Activated CD8-positive, alpha-beta T cell treated with anti-CD3 and anti-CD28 coated beads for 36 hours (primary cell): ENCODE measurements around the gene PRXL2C. TPM values are rescaled to one million over a fixed set of nuclear protein-coding genes. Genes with fewer than 3 reads are reported as not detected.

ENCODE experiments used
- ATAC-seq: fragments of 200-7000 bp; cut with Tn5 transposase; one replicate; pipeline ENCODE4 v1.10.0; 2021; ENCODE audit warnings: mild to moderate bottlenecking, moderate library complexity
- CTCF ChIA-PET: fragments of 350-600 bp; sonication (Branson Sonifier 250); formaldehyde crosslinking; loops from one replicate; lab custom pipeline; 2021; ENCODE audit warnings: antibody characterized with exemption; lab: Charles Lee
- POLR2A ChIA-PET: fragments of 350-600 bp; sonication (Branson Sonifier 250); formaldehyde crosslinking; loops from one replicate; lab custom pipeline; 2021; ENCODE audit warnings: antibody characterized with exemption; lab: Charles Lee
- DNase-seq: peaks from one replicate; pipeline ENCODE4 v3.0.0-alpha.2; 2020
- H3K27ac Mint-ChIP-seq: one replicate; pipeline ENCODE4 v1.8.0; 2021; ENCODE audit warnings: mild to moderate bottlenecking, mixed read lengths
- H3K27me3 Mint-ChIP-seq: one replicate; pipeline ENCODE4 v1.8.0; 2021; ENCODE audit warnings: mixed read lengths
- H3K36me3 Mint-ChIP-seq: one replicate; pipeline ENCODE4 v1.8.0; 2021; ENCODE audit warnings: low read depth, mixed read lengths
- H3K4me1 Mint-ChIP-seq: one replicate; pipeline ENCODE4 v1.8.0; 2021; ENCODE audit warnings: low read depth, mixed read lengths
- H3K4me3 Mint-ChIP-seq: one replicate; pipeline ENCODE4 v1.8.0; 2021; ENCODE audit warnings: mild to moderate bottlenecking, moderate library complexity, mixed read lengths
- H3K9me3 Mint-ChIP-seq: one replicate; pipeline ENCODE4 v1.8.0; 2021; ENCODE audit warnings: mixed read lengths
- intact Hi-C: fragments of 100-400 bp; cut with micrococcal nuclease; formaldehyde crosslinking; loops from one replicate; pipeline ENCODE4 v1.10.0; 2022
- total RNA-seq, 2 experiments: library from RNA; stranded (reverse); gene quantifications; one replicate each; pipeline ENCODE4 v1.2.3, GENCODE V29; 2021
- TF ChIP-seq, protein P1 (sequence below): fragments of 200-600 bp; IDR thresholded peaks from one replicate; pipeline ENCODE4 v1.8.0; 2022; ENCODE audit warnings: antibody characterized with exemption, mild to moderate bottlenecking

PRXL2C gene
- total RNA-seq, 2 experiments from 2014 or later: 2.5 to 5.2 TPM

DNA sequence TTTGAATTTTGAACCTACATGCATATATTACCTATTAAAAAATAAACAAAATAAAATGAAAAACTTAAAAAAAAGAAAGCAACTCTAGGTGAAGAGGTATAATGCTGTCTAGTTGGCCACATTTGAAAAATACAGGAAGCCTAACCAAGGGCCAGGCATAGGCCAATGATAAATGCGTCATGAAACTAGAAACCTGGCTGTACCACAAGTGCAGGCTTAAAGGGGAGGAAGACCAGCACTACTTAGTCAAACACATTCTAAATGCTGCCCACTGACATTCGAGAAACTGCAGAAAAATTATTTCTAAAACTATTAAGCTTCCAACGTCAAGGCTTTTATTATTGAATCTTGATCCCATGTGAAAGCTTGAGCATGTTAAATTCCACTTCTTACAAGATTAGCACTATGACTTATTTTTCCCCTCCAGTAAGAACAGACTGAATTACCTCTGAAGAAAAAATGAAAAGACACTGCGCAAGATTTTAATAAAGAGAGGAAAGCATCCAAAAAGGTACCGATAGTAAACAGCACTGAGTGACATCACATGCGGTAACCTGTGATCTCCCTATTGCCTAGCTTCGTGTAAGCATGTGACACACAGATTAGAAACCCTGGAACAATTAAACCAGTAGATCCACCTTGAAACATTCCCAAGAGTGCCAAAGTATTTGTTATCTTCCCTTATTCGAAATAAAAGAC lies 51.7 kb downstream of the PRXL2C start:
- H3K4me1 Mint-ChIP-seq: no peaks in the 10 kb centered on the region
- ATAC-seq (no peak), DNase-seq (no peak)
- no peaks in the 10 kb centered on the region for H3K9me3 Mint-ChIP-seq
- no peak overlapping the region for H3K27ac Mint-ChIP-seq
- ChIA-PET POLR2A (no interaction called here), CTCF (no interaction called here)
- peaks cover 7% of the 10 kb centered on the region for H3K27me3 Mint-ChIP-seq
- H3K4me3 Mint-ChIP-seq: no peak overlapping the region
- TF ChIP-seq, protein P1, sequence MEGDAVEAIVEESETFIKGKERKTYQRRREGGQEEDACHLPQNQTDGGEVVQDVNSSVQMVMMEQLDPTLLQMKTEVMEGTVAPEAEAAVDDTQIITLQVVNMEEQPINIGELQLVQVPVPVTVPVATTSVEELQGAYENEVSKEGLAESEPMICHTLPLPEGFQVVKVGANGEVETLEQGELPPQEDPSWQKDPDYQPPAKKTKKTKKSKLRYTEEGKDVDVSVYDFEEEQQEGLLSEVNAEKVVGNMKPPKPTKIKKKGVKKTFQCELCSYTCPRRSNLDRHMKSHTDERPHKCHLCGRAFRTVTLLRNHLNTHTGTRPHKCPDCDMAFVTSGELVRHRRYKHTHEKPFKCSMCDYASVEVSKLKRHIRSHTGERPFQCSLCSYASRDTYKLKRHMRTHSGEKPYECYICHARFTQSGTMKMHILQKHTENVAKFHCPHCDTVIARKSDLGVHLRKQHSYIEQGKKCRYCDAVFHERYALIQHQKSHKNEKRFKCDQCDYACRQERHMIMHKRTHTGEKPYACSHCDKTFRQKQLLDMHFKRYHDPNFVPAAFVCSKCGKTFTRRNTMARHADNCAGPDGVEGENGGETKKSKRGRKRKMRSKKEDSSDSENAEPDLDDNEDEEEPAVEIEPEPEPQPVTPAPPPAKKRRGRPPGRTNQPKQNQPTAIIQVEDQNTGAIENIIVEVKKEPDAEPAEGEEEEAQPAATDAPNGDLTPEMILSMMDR: no peak
- no peaks in the 10 kb centered on the region for H3K36me3 Mint-ChIP-seq
- intact Hi-C loops: no loop called here

DNA sequence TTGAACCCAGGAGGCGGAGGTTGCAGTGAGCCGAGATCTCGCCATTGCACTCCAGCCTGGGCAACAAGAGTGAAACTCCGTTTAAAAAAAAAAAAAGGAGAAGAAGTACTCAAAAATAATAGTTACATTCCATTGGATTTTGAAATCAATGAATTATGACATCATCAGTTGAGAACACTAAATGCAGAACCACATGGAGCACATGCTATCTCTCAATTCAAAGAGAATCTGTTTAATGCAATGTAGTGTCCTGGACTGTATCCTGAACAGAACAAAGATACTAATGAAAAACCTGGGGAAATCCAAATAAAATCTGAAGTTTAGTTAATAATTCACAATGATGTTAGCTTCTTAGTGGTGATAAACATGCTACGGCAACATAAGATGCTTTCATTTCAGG lies 55.8 kb downstream of the PRXL2C start:
- TF ChIP-seq, protein P1: no peak
- no peaks in the 10 kb centered on the region for H3K36me3 Mint-ChIP-seq
- no peaks in the 10 kb centered on the region for H3K4me1 Mint-ChIP-seq
- DNase-seq: no peak
- ATAC-seq: no peak
- intact Hi-C loops: no loop called here
- ChIA-PET POLR2A (no interaction called here), CTCF (interaction anchor here (0.6 kb wide), 1 partner anchor 261 kb away, joined by 3 read pairs; no protein-coding TSS in a partner anchor)
- H3K4me3 Mint-ChIP-seq: no peak overlapping the region
- no peak overlapping the region for H3K27ac Mint-ChIP-seq
- H3K9me3 Mint-ChIP-seq: no peaks in the 10 kb centered on the region
- H3K27me3 Mint-ChIP-seq: peaks cover 9% of the 10 kb centered on the region

DNA sequence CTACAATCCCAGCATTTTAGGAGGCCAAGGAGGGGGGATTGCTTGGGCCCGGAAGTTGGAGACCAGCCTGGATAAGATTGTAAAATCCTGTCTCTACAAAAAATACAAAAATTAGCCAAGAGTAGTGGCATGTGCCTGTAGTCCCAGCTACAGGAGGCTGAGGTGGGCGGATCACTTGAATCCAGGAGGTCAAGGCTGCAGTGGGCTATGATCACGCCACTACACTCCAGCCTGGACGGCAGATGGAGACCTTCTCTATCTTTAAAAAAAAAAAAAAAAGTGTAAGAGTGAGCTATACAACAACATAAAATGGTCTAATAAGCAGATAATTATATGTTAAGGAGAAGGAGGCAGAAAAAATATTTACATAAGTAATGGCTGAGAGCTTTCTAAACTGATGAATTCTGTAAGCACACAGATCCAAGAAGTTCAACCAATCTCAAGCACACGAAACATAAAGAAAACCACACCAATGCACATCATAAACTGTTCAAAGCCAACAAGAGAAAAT lies 58.5 kb downstream of the PRXL2C start:
- intact Hi-C loops: no loop called here
- POLR2A ChIA-PET: no interaction called here
- Mint-ChIP-seq H3K4me1 (no peaks in the 10 kb centered on the region), H3K27me3 (peaks cover 13% of the 10 kb centered on the region), H3K27ac (no peak overlapping the region), H3K9me3 (no peaks in the 10 kb centered on the region), H3K36me3 (no peaks in the 10 kb centered on the region), H3K4me3 (no peak overlapping the region)
- CTCF ChIA-PET: no interaction called here
- TF ChIP-seq, protein P1: no peak
- no peak for ATAC-seq
- no peak for DNase-seq

Other genes with a start within 250 kb of the PRXL2C start
- gene ZNF367, start 236.9 kb downstream of the PRXL2C start, total RNA-seq: 10 to 100 TPM; 29.3 to 30.1 TPM
- gene HABP4, start 205.1 kb downstream of the PRXL2C start, total RNA-seq: 1 to 10 TPM; 7.0 to 8.3 TPM
- gene CDC14B, start 35.5 kb downstream of the PRXL2C start, total RNA-seq: under 1 TPM; 0.27 to 0.54 TPM
- 1 to 10 TPM; 8.7 to 9.7 TPM for gene ZNF510, start 122.8 kb upstream of the PRXL2C start, total RNA-seq
- 1 to 10 TPM; 4.7 to 5.0 TPM for gene ZNF782, start 199.2 kb upstream of the PRXL2C start, total RNA-seq